GM19395 (cell line): ENCODE data around the gene CPAMD8.
"Not testable (repeated sequence)": the region's sequence is repeated elsewhere in the genome, so short reads cannot be mapped to it uniquely, and the experiment has no call there.

Experiments
- ATAC-seq: cut with Tn5 transposase; IDR thresholded peaks from one replicate; pipeline ENCODE4 v1.9.1; 2021; ENCODE audit warnings: mild to moderate bottlenecking, moderate library complexity; ENCODE audit not compliant: unreplicated experiment

CPAMD8 gene

GRCh38 chr19:17043744-17044143 is 17.1 kb upstream of the CPAMD8 start:
- no peak for ATAC-seq

GRCh38 chr19:17041976-17042375 is 15.4 kb upstream of the CPAMD8 start:
- ATAC-seq, result no peak

DNA sequence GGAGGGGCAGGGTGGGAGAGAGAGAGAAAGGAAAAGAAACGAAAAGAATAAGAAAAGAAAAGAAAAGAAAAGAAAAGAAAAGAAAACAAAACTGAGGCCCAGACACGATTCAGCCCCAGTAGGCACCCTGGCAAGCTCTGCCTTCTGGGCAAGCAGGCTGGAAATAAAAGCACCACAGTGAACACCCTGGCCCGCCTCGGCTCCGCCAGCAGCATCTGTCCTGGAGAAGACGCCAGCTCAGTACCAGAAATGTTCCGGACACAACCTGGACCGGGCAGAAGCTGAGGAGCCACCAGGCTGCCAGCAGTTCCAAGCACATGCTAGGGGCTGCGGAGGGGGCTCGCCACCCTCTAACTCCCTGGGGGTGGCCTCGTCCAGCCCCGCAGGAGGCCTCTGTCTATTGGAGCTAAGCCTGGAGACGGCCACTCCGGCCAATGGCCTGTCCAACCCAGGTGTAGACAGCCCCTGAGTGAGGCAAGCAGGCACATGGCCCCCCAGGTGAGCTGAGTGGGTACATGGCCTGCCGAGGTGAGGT is 11.4 kb upstream of the CPAMD8 start:
- ATAC-seq, result no peak

DNA sequence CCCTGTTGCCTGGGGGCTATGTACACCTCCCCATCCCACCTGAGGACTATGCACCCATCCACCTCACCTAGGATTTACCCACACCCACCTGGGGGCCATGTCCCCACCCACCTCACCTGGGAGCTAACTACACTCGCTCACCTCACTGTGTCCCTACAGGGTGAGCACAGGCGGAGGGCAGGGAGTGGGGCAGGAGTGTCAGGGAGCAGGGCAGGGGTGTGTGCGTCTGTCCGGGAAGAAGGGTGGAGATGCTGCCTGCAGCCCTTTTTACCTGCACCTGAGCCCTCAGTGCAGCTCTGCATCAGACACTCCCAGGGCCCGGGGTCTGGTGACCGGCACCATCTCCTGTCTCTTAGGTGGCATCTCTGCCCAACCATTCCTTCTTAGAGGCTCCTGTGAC is 10.6 kb upstream of the CPAMD8 start:
- ATAC-seq, result no peak

DNA sequence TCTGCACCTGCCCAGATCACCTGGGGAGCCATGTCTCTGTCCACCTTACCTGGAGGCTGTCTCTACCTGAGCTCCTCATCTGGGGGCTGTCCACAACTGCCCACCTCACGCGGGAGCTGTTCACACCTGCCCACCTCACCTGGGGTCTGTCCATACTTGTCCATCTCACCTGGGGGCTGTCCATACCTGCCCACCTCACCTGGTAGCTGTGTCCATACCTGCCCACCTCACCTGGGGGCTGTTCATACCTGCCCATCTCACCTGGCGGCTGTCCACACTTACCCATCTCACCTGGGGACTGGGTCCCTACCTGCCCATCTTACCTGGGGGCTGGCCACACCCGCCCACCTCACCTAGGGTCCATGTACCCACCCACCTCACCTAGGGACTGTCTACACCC is 10.0 kb upstream of the CPAMD8 start:
- no peak for ATAC-seq

DNA sequence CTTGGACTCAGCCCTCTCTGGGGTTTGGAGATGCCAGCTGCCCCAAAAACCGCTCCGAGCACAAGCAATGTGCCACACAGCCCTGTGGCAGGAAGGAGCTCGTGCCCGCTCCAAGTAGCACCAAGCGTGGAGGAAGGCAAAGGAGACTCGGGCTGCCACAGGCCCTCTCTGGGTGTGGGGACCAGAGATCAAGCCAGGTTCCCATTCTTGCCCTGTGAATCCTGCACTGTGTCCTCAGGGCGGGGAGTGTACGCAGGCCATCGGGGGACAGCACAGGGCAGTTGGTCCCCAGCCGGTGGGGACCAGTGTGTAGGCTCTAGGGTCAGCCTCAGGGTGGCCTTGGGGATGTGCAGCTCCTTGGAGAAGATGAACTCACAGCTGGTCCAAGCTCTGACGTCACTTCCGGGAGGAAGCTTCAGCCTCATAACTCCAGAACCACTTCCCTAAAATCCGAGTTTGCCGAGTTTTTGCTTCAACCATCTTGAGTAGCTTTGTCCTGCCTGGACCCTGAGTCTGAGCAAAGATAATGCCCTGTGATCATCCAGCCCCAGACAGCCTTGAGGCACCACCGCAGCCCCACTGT is 9.3 kb upstream of the CPAMD8 start:
- ATAC-seq, result no peak

DNA sequence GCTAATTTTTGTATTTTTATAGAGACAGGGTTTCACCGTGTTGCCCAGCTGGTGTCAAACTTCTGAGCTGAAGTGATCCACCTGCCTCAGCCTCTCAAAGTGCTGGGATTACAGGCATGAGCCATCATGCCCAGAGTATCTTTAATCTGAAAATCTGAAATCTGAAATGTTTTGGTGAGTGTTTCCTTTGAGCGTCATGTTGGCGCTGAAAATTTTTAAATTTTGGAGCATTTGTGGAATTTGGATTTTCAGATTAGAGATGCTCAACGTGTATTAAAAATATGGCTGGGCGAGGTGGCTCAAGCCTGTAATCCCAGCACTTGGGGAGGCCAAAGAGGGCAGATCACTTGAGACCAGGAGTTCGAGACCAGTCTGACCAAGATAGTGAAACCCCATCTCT is 5.1 kb upstream of the CPAMD8 start:
- ATAC-seq, result no peak

GRCh38 chr19:17027535-17027975 is 945 bp upstream of the CPAMD8 start:
- no peak for ATAC-seq

DNA sequence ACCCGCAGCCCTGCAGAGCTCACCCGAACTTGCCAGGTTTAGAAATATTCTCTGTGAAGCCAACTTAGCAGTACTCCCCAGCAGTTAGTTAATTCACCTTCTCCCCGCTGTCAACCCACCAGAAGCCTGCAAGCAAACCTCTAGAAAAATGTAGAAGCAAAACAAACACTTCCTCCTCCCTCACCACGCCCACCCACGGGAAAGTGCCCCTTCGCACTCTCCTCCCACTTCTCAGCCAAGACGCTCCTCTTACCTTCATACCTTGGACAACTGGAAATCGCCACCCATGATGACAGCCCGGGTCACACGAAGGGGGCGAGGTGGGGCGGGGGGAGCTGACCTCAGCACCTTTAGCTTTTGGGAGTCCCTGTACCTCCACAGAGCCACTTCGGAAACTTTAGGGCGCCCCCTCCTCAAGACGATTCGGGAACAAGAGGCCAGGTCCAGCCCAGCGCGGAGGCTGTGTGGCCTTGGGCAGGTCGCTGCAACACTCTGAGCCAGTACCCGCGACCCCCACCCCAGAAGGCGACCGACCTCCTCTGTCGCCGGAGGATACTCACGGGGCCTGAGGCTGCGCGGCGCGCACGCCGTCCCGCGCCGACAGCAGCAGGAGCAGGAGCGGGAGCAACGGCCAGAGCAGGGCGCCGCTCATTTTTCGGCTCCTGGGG is 485 bp downstream of the CPAMD8 start:
- no peak for ATAC-seq

DNA sequence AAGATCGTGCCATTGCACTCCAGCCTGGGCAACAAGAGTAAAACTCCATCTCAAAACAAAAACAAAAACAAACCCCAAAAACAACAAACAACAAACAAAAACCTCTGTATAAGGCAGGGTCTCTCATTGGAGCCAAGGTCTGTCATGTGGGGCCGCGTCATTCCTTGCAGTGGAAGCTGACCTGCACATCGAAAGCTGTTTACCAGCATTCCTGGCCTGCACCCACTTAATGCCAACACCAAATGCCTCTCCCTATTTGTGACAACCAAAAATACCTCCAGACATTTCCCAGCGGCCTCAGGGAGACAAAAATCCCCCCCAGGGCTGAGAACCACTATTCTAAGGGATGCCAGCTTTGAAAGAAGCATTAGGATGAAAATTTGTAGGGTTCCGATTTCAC is 1.2 kb downstream of the CPAMD8 start:
- ATAC-seq, result no peak

DNA sequence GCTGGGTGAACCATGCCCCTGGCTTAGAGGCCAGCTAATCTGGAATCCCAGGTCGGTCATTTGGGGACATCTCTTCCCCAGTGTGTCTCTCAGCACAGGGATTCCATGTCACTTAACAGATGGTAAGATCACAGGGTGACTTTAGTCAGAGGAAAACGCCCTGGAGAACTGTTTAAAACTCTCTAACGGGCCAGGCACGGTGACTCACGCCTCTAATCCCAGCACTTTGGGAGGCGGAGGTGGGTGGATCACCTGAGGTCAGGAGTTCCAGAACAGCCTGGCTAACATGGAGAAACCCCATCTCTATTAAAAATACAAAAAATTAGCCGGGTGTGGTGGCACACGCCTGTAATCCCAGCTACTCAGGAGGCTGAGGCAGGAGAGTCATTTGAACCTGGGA is 1.7 kb downstream of the CPAMD8 start:
- ATAC-seq, result not testable (repeated sequence)

DNA sequence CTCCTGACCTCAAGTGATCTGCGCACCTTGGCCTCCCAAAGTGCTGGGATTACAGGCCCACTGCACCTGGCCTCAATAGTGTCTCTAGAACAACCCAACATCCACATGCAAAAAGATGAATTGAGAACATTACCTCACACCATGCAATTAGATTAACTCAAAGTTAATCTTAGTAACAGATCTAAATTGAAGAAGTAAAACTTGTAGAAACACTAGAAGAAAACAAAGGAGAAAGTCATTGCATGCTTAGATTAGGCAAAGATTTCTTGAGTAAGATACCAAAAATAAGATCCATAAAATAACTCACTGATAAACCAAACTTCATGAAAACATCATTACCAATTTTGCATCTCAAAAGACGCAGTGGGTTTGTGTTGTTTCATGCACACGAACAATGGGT is 2.8 kb downstream of the CPAMD8 start:
- ATAC-seq, result no peak

- ATAC-seq, result no peak
Measured at GRCh38 chr19:17022738-17023137, 3.9 kb downstream of the CPAMD8 start.

- no peak for ATAC-seq
Measured at GRCh38 chr19:17021793-17022590, 4.6 kb downstream of the CPAMD8 start.

GRCh38 chr19:17021328-17021727 is 5.3 kb downstream of the CPAMD8 start:
- ATAC-seq, result no peak

GRCh38 chr19:17020823-17021222 is 5.8 kb downstream of the CPAMD8 start:
- ATAC-seq, result no peak

DNA sequence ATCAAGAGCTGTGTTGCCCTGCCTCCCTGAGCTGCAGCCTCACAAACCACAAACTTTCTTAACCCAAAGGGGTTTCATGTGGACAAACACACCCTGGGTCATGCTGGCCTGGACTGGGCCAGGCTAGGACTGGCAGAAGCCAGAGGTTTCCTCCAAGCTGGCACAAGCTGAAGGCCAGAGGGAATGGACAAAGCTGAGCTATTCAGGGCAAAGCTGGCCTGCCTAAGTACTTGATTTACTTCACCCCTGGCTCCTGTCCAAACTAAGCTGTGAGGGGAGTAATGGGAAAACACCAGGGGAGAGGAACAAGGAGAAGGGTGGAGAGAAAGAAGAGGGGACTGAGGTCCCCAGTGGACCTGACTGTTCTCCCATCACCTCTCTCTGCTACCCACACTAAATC is 6.2 kb downstream of the CPAMD8 start:
- ATAC-seq, result no peak

DNA sequence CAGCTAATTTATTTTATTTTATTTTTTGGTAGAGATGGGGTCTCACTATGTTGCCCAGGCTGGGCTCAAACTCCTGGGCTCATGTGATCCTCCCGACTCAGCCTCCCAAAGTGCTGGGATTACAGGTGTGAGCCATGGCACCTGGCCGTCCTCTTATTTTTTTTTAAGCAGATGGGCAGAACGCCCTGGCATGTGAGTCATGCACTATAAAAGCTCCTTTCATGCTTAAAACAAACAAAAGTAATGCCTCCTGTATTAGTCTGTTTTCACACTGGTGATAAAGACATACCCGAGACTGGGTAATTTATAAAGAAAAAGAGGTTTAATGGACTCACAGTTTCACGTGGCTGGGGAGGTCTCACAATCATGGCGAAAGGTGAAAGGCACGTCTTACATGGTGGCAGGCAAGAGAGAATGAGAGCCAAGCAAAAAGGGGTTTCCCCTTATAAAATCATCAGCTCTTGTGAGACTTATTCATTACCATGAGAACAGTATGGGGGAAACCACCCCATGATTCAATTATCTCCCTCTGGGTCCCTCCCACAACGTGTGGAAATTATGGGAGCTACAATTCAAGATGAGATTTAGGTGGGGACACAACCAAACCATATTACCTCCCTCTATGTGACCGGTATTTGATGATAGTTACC is 12.3 kb downstream of the CPAMD8 start:
- ATAC-seq, result not testable (repeated sequence)

DNA sequence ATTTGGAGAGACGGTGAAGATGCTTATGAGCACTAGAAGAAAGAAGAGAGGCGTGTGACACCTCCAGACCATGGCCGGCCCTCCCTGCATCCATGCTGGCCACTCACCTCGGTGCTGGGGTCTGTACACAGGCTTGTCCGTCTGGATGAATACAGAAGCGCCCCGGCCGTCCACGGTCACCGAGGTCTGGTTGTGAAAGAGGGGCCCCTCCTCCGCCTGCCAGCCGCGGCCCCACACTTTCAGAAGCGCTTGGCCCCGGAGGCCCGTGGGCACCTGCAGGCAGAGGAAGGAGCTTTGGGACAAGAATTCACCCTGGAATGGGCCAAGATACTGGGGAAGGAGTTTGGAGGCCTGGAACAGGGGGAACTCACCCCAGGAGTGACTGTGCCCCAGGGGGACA is 15.1 kb downstream of the CPAMD8 start:
- ATAC-seq, result no peak

GRCh38 chr19:17006579-17006978 is 20.0 kb downstream of the CPAMD8 start:
- ATAC-seq, result no peak

- no peak for ATAC-seq
Measured at GRCh38 chr19:17005000-17005399, 21.6 kb downstream of the CPAMD8 start.
